ENCODE results near the gene HOXB4. TPM values are rescaled to one million over a fixed set of nuclear protein-coding genes. Genes with fewer than 3 reads are reported as not detected.
A peak's percentile ranks its signal among the peaks of the same experiment; 100 is the strongest.

Gene HOXB4
- total RNA-seq, 1 experiment from 2014 or later, result 0.04 TPM

DNA sequence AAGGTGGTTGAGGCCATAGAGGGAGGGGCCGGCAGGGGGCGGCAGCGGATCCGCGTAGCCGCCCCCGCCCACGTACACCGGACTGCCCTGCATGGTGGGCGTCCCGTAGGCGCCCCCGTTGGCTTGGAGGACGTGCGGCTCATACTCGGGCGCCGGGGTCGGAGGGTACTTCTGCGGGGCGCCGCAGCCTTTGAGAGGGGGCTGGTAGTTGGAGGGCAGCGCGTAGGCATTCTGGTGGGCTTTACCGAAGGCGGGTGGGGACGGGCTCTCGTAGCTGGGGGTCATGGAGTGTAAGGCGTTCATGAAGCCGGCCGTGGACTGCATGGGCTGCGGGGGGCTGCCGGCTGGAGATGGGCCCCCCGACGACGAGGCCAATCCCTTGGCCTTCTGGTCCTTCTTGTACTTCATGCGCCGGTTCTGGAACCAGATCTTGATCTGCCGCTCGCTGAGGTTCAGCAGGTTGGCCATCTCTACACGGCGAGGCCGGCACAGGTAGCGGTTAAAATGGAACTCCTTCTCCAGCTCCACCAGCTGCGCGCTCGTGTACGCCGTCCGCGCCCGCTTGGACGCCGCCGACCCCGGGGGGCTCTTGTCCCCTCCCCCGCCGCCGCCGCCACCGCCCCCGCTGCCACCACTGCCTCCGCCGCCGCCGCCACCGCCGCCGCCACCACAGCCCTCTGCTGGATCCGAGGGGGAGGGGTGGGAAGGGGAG lies 27.5 kb downstream of the HOXB4 start (continued):
- TF ChIP-seq ESRRA (CRISPR knock-in tag; IDR thresholded peaks at IDR 0.05; ENCODE audit: borderline replicate concordance), result no peak
- TF ChIP-seq, protein P1, sequence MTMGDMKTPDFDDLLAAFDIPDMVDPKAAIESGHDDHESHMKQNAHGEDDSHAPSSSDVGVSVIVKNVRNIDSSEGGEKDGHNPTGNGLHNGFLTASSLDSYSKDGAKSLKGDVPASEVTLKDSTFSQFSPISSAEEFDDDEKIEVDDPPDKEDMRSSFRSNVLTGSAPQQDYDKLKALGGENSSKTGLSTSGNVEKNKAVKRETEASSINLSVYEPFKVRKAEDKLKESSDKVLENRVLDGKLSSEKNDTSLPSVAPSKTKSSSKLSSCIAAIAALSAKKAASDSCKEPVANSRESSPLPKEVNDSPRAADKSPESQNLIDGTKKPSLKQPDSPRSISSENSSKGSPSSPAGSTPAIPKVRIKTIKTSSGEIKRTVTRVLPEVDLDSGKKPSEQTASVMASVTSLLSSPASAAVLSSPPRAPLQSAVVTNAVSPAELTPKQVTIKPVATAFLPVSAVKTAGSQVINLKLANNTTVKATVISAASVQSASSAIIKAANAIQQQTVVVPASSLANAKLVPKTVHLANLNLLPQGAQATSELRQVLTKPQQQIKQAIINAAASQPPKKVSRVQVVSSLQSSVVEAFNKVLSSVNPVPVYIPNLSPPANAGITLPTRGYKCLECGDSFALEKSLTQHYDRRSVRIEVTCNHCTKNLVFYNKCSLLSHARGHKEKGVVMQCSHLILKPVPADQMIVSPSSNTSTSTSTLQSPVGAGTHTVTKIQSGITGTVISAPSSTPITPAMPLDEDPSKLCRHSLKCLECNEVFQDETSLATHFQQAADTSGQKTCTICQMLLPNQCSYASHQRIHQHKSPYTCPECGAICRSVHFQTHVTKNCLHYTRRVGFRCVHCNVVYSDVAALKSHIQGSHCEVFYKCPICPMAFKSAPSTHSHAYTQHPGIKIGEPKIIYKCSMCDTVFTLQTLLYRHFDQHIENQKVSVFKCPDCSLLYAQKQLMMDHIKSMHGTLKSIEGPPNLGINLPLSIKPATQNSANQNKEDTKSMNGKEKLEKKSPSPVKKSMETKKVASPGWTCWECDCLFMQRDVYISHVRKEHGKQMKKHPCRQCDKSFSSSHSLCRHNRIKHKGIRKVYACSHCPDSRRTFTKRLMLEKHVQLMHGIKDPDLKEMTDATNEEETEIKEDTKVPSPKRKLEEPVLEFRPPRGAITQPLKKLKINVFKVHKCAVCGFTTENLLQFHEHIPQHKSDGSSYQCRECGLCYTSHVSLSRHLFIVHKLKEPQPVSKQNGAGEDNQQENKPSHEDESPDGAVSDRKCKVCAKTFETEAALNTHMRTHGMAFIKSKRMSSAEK (CRISPR knock-in tag; IDR thresholded peaks at IDR 0.05; ENCODE audit: borderline replicate concordance), result no peak

DNA sequence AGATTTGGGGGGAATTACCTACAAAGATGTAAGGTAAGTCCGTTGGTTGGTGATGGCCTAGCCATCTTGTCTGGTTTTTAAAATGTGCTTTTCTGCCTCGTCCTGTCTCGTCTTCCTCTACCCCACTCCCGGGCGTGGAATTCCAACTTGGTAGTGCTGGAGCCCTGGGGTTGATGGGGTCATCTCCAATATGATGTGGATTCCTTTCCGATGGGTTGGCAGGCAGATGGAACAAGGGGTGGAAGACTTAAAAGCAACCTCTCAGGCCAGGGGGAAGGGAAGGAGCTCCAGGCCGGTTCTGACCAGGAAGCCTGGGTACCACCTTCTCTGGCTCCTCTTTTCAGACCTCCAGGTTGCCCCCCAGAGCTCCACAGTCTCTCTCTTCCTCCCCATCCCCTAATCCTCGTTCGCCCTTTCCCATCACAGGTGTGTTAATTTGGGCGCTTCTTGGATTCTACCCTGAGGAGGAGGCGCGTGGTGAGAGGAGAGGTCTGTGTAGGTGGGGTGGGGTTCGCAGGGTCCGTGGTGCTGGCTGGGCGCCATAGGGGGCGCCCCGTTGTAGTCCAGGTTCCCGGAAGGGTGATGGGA lies 28.1 kb downstream of the HOXB4 start:
- Mint-ChIP-seq H3K36me3 (no peaks in the 10 kb centered on the region), H3K4me1 (peaks cover 67% of the 10 kb centered on the region), H3K9me3 (no peaks in the 10 kb centered on the region), H3K27ac (no peak overlapping the region), H3K4me3 (peak overlapping the region; percentile 52), H3K27me3 (ENCODE audit: low read depth) (peaks cover 100% of the 10 kb centered on the region; the same call in 1 of the 2 replicates)
- TF ChIP-seq, protein P2, sequence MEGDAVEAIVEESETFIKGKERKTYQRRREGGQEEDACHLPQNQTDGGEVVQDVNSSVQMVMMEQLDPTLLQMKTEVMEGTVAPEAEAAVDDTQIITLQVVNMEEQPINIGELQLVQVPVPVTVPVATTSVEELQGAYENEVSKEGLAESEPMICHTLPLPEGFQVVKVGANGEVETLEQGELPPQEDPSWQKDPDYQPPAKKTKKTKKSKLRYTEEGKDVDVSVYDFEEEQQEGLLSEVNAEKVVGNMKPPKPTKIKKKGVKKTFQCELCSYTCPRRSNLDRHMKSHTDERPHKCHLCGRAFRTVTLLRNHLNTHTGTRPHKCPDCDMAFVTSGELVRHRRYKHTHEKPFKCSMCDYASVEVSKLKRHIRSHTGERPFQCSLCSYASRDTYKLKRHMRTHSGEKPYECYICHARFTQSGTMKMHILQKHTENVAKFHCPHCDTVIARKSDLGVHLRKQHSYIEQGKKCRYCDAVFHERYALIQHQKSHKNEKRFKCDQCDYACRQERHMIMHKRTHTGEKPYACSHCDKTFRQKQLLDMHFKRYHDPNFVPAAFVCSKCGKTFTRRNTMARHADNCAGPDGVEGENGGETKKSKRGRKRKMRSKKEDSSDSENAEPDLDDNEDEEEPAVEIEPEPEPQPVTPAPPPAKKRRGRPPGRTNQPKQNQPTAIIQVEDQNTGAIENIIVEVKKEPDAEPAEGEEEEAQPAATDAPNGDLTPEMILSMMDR (IDR thresholded peaks at IDR 0.05), result peak; percentile 53; the same call in 1 of the 2 replicates
- no peak for TF ChIP-seq GABPB1 (CRISPR knock-in tag; IDR thresholded peaks at IDR 0.05)
- peak; percentile 28; the same call in 1 of the 2 replicates for TF ChIP-seq ZNF423 (CRISPR knock-in tag; IDR thresholded peaks at IDR 0.05)
- TF ChIP-seq, protein P3, sequence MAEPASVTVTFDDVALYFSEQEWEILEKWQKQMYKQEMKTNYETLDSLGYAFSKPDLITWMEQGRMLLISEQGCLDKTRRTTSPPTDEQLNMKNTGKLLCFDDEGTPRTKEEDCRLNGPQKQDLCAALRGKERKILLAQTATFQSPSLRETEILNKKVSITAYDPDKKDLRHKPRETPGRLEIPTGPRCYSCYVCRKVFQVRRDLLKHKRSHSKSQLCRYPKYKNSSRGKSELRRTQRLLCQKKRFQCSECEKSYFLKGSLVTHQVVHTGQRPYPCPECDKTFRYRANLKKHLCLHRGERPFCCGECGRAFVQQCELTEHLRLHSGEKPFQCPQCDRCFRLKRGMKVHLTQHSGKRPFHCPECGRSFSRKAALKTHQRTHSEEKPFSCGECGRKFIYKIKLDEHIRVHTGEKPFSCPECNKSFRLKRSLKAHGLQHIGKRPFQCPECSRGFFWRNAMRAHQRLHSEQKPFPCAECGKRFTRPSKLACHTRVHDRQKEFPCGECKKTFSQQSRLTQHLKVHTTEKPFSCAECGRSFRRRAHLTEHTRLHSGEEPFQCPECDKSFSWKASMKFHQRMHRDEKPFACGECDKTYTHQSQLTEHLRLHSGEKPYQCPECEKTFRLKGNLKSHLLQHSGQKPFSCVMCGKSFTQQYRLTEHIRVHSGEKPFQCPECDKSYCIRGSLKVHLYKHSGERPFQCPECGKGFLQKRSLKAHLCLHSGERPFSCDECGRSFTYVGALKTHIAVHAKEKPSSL (CRISPR knock-in tag; conservative IDR thresholded peaks at IDR 0.05), result no peak
- no peak for TF ChIP-seq SP1 (CRISPR knock-in tag; conservative IDR thresholded peaks at IDR 0.05)
- TF ChIP-seq JAZF1 (CRISPR knock-in tag; IDR thresholded peaks at IDR 0.05), result no peak
- TF ChIP-seq FOXK1 (CRISPR knock-in tag; IDR thresholded peaks at IDR 0.05), result no peak
- TF ChIP-seq ZNF138 (CRISPR knock-in tag; conservative IDR thresholded peaks at IDR 0.05), result no peak
- peak; percentile 32; the same call in 1 of the 2 replicates for ATAC-seq
- ChIA-PET POLR2A (interaction anchor here (0.6 kb wide), 1 partner anchor 20 kb away, joined by 4 read pairs; no protein-coding TSS in a partner anchor), CTCF (interaction anchor here (0.9 to 2.7 kb wide), 7 partner anchors 10 to 87 kb away, joined by 3 to 11 read pairs (median 3); no protein-coding TSS in a partner anchor)
- DNase-seq (ENCODE audit: low spot score), result no peak

DNA sequence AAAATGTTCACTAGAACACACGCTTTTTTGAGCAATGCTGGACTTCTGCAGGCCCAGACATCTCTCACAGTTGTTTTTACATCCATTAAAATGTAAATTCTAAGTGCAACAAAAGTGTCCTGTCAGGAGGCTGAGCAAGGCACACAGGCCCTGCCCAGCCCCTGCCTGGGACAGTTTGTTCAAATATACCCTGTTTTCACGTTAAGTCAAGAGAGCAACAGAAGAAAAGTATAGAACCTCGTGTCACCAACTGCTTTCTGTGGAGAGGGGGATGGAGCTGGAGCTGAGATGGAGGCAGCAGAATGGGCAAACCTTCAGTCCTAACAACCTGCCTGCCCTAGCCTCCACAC lies 28.9 kb downstream of the HOXB4 start:
- Mint-ChIP-seq H3K36me3 (no peaks in the 10 kb centered on the region), H3K27ac (no peak overlapping the region), H3K9me3 (no peaks in the 10 kb centered on the region), H3K27me3 (ENCODE audit: low read depth) (peaks cover 100% of the 10 kb centered on the region; the same call in 1 of the 2 replicates), H3K4me1 (peaks cover 65% of the 10 kb centered on the region), H3K4me3 (no peak overlapping the region)
- ATAC-seq (no peak), DNase-seq (ENCODE audit: low spot score) (no peak)
- ChIA-PET CTCF (interaction anchor here (0.9 to 1.8 kb wide), 4 partner anchors 9 to 71 kb away, joined by 3 to 5 read pairs (median 3); no protein-coding TSS in a partner anchor), POLR2A (interaction anchor here (0.6 kb wide), 1 partner anchor 21 kb away, joined by 4 read pairs; no protein-coding TSS in a partner anchor)
- no peak for TF ChIP-seq RELA (CRISPR knock-in tag; IDR thresholded peaks at IDR 0.05; ENCODE audit: borderline replicate concordance)
- TF ChIP-seq FOXK1 (CRISPR knock-in tag; IDR thresholded peaks at IDR 0.05), result no peak
- no peak for TF ChIP-seq SP1 (CRISPR knock-in tag; conservative IDR thresholded peaks at IDR 0.05)
- TF ChIP-seq, protein P1 (CRISPR knock-in tag; IDR thresholded peaks at IDR 0.05; ENCODE audit: borderline replicate concordance), result no peak
- TF ChIP-seq, protein P4, sequence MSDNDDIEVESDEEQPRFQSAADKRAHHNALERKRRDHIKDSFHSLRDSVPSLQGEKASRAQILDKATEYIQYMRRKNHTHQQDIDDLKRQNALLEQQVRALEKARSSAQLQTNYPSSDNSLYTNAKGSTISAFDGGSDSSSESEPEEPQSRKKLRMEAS (CRISPR knock-in tag; IDR thresholded peaks at IDR 0.05), result no peak
- no peak for TF ChIP-seq NFYB (CRISPR knock-in tag; conservative IDR thresholded peaks at IDR 0.05; ENCODE audit: low read depth)
- TF ChIP-seq FOXJ3 (CRISPR knock-in tag; IDR thresholded peaks at IDR 0.05; ENCODE audit: borderline replicate concordance), result no peak
- TF ChIP-seq ZNF263 (CRISPR knock-in tag; IDR thresholded peaks at IDR 0.05; ENCODE audit: low read depth), result no peak
- no peak for TF ChIP-seq ZNF423 (CRISPR knock-in tag; IDR thresholded peaks at IDR 0.05)
- no peak for TF ChIP-seq OVOL2 (CRISPR knock-in tag; IDR thresholded peaks at IDR 0.05; ENCODE audit: borderline replicate concordance)
- no peak for TF ChIP-seq ATF1 (CRISPR knock-in tag; IDR thresholded peaks at IDR 0.05)
- no peak for TF ChIP-seq FOXP1 (CRISPR knock-in tag; IDR thresholded peaks at IDR 0.05; ENCODE audit: borderline replicate concordance)
